Transverse colon (tissue), 4 donors: Measurements from ENCODE around the gene EVPL.

ENCODE experiments used
- EP300 ChIP-seq: sonication (generic); formaldehyde crosslinking; IDR thresholded peaks from one replicate; pipeline ENCODE4 v1.6.1; 2017; ENCODE audit warnings: antibody characterized with exemption, low read depth
- POLR2A ChIP-seq: fragments of 450-650 bp; IDR thresholded peaks from one replicate; pipeline ENCODE4 v1.6.1; 2016; ENCODE audit warnings: antibody characterized with exemption, mild to moderate bottlenecking, moderate library complexity
- POLR2AphosphoS5 ChIP-seq, 3 donors: sonication (generic); formaldehyde crosslinking; IDR thresholded peaks; one replicate each; pipeline ENCODE4 v1.6.1; 2016; ENCODE audit warnings: antibody characterized with exemption in 3 of 3
- TF ChIP-seq, protein P1 (sequence below), 5 experiments: fragments of 200-600 bp in 3 of 5; fragments of 450-650 bp in 2 of 5; sonication (generic) in 3 of 5; IDR thresholded peaks; 1 replicate in 2 of 5; 2 replicates in 3 of 5; pipeline ENCODE4 v1.5.1; 2016 to 2017; ENCODE audit warnings: antibody characterized with exemption in 5 of 5, inconsistent platforms in 3 of 5, mild to moderate bottlenecking in 2 of 5, moderate library complexity in 1 of 5

DNA sequence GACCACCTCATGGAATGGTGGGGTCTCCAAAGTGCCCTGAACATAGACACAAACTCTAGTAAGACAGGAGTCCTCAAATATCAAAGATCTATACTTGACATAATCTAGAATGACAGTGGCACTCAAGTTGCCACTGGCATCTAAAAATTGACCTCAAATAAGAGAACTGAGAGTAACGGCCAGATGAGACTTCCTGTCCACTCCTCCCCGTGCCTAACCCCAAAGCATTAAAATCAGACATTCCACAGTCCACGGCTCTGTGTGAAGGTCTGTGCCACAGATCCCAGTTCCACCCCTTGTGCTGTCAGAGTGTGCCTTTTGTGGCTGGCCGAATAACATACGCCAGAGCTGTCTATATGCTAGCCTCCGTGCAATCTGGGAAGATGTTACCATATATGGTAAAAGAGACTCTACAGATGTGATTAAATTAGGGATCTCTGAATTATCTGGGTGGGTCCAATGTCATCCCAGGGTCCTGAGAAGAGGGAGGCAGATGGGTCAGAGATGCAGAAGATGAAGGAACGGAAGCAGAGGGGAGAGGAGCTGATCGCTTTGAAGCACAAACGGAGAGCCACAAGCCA lies 21.0 kb upstream of the EVPL start:
- TF ChIP-seq, protein P1, sequence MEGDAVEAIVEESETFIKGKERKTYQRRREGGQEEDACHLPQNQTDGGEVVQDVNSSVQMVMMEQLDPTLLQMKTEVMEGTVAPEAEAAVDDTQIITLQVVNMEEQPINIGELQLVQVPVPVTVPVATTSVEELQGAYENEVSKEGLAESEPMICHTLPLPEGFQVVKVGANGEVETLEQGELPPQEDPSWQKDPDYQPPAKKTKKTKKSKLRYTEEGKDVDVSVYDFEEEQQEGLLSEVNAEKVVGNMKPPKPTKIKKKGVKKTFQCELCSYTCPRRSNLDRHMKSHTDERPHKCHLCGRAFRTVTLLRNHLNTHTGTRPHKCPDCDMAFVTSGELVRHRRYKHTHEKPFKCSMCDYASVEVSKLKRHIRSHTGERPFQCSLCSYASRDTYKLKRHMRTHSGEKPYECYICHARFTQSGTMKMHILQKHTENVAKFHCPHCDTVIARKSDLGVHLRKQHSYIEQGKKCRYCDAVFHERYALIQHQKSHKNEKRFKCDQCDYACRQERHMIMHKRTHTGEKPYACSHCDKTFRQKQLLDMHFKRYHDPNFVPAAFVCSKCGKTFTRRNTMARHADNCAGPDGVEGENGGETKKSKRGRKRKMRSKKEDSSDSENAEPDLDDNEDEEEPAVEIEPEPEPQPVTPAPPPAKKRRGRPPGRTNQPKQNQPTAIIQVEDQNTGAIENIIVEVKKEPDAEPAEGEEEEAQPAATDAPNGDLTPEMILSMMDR (IDR thresholded peaks at IDR 0.05), result no peak
- no peak for TF ChIP-seq POLR2A
- TF ChIP-seq EP300, result no peak
- no peak for TF ChIP-seq POLR2AphosphoS5 (IDR thresholded peaks at IDR 0.05)
